ENCODE results near the gene CD93.

The CD93 gene

DNA sequence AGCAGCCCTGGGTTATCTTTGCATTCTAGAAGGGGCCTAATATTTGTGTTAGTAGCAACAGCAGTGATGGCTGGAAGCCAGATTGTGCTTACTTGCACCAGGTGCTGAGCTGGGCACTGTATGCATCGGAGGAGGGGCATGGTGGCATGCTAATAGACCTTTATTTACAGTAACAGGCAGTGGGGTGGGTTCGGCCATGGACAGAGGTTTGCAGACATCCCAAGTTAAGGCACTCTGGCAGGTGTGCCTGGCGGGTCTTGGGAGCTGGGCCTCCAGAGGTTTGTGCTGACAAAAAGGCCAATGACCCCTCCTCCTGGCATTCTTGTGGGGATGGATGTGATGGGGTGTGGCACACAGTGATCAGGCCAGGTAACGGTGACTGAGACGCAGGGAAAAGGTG is 39.0 kb upstream of the CD93 start:
- peaks cover 6% of the 10 kb centered on the region for H3K27me3 Mint-ChIP-seq
- H3K36me3 Mint-ChIP-seq, result no peaks in the 10 kb centered on the region
- CTCF ChIA-PET, result interaction anchor here (1.2 kb wide), 1 partner anchor 17 kb away, joined by 3 read pairs; no protein-coding TSS in a partner anchor
- no peak for DNase-seq
- H3K4me1 Mint-ChIP-seq, result no peaks in the 10 kb centered on the region
- no peaks in the 10 kb centered on the region for H3K9me3 Mint-ChIP-seq
- no peak overlapping the region for H3K27ac Mint-ChIP-seq
- H3K4me3 Mint-ChIP-seq, result no peak overlapping the region

- no peak overlapping the region for H3K27ac Mint-ChIP-seq
- DNase-seq, result no peak
- no peaks in the 10 kb centered on the region for H3K4me1 Mint-ChIP-seq
- no peaks in the 10 kb centered on the region for H3K36me3 Mint-ChIP-seq
- H3K4me3 Mint-ChIP-seq, result no peak overlapping the region
- peaks cover 14% of the 10 kb centered on the region for H3K27me3 Mint-ChIP-seq
- CTCF ChIA-PET, result no interaction called here
- H3K9me3 Mint-ChIP-seq, result no peaks in the 10 kb centered on the region
Observed at GRCh38 chr20:23123886-23124285, 37.8 kb upstream of the CD93 start.

- Mint-ChIP-seq H3K36me3 (no peaks in the 10 kb centered on the region), H3K4me1 (no peaks in the 10 kb centered on the region), H3K9me3 (no peaks in the 10 kb centered on the region), H3K4me3 (no peak overlapping the region), H3K27ac (no peak overlapping the region), H3K27me3 (peaks cover 17% of the 10 kb centered on the region)
- no peak for DNase-seq
- CTCF ChIA-PET, result no interaction called here
Observed at GRCh38 chr20:23122796-23123655, 36.9 kb upstream of the CD93 start.

GRCh38 chr20:23122321-23122720 is 36.2 kb upstream of the CD93 start:
- H3K27me3 Mint-ChIP-seq, result peaks cover 17% of the 10 kb centered on the region
- H3K27ac Mint-ChIP-seq, result no peak overlapping the region
- peak; percentile 7 for DNase-seq
- CTCF ChIA-PET, result no interaction called here
- H3K4me1 Mint-ChIP-seq, result no peaks in the 10 kb centered on the region
- H3K9me3 Mint-ChIP-seq, result no peaks in the 10 kb centered on the region
- H3K4me3 Mint-ChIP-seq, result no peak overlapping the region
- H3K36me3 Mint-ChIP-seq, result no peaks in the 10 kb centered on the region

DNA sequence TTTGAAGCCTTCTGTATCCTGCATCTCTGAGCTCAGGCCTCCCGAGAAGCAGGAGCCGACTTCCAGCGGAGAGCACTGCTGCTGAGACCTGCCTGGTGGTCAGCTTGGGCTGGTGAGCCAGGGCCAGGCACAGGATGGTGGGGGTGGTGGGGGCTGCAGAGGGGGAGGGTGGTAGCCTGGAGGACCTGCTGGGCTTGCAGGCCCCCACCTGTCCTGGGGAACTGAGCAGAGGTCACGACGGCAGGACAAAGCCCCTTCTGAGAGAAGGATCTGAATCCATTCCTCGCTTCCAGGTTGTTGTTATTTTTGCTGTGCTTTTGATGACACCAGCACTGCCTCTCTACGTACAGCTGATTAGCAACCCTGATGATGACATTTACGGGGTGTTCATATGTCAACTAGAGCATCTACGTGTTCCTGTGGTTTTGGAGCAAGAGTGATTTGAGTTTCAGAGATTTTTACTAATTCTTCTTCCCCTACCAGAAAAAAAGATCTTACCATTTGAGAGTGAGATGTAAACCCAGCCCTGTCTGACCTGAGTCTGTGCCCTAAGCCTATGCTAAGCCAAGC is 35.7 kb upstream of the CD93 start:
- Mint-ChIP-seq H3K4me3 (no peak overlapping the region), H3K4me1 (no peaks in the 10 kb centered on the region), H3K27me3 (peaks cover 21% of the 10 kb centered on the region), H3K9me3 (no peaks in the 10 kb centered on the region), H3K27ac (no peak overlapping the region), H3K36me3 (no peaks in the 10 kb centered on the region)
- CTCF ChIA-PET, result no interaction called here
- DNase-seq, result peak; percentile 8

- CTCF ChIA-PET, result no interaction called here
- Mint-ChIP-seq H3K36me3 (no peaks in the 10 kb centered on the region), H3K27ac (no peak overlapping the region), H3K9me3 (no peaks in the 10 kb centered on the region), H3K4me1 (no peaks in the 10 kb centered on the region), H3K4me3 (no peak overlapping the region), H3K27me3 (peaks cover 21% of the 10 kb centered on the region)
- no peak for DNase-seq
Observed at GRCh38 chr20:23120936-23121750, 35.0 kb upstream of the CD93 start.

DNA sequence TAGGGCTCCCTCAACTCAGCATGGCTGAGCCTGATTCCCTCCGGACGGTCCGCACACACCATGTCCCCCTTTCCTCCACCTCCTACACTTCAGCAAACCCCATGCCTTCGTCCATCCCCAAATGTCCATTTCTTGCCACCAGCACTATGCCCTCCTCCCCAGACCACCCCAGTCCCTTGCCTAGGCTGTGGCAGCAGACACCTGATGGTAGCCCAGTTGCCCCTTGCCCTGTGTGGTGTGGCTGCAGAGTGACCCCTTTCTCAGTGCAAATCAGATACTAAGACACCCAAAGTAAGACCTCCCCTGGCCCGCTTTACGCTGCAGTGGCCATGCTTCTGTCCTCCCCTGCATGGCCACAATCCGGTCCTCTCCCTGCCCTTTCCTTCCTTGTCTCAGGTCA is 34.1 kb upstream of the CD93 start:
- Mint-ChIP-seq H3K27ac (no peak overlapping the region), H3K9me3 (no peaks in the 10 kb centered on the region), H3K36me3 (no peaks in the 10 kb centered on the region), H3K27me3 (peaks cover 21% of the 10 kb centered on the region), H3K4me3 (no peak overlapping the region), H3K4me1 (no peaks in the 10 kb centered on the region)
- DNase-seq, result no peak
- CTCF ChIA-PET, result no interaction called here

DNA sequence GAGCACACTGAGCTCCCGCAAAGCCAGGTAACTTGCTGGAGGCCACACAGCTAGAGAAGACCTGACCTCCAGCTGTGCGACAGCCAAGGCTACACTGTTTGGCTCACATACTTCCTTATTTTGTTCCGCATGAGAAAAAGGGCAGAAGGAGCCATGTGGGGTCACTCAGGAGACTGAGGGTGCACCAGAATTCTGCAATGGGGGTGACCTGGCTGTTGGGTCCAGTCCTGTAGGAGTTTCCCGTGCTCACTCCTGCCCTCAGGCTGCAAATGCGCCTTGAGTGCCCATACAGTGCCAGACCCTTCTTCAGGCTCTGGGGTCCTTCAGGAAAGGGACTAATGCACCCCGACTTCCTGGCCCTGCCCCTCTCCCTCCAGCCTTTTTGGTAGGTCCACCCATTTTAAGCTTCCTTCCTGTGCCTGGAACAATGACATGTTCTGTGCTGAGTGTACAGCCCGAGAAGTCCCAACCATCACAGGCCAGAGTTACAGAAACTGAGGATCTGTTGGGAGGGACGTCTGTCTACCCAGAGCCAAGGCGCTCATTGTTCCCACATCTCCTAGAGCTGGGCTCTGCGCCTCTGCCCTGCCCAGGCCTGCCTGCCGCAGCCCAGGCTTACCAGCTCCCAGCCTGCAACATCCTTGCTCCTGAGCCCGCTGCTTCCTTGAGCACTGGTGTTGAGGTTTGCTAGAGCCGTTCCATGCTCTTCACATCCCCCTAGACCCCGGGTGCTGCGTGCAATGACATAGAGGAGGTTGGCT is 33.5 kb upstream of the CD93 start:
- Mint-ChIP-seq H3K36me3 (no peaks in the 10 kb centered on the region), H3K4me1 (no peaks in the 10 kb centered on the region), H3K9me3 (no peaks in the 10 kb centered on the region), H3K27me3 (peaks cover 21% of the 10 kb centered on the region), H3K4me3 (no peak overlapping the region), H3K27ac (no peak overlapping the region)
- no peak for DNase-seq
- CTCF ChIA-PET, result no interaction called here

- Mint-ChIP-seq H3K27me3 (peaks cover 21% of the 10 kb centered on the region), H3K9me3 (no peaks in the 10 kb centered on the region), H3K4me1 (no peaks in the 10 kb centered on the region), H3K27ac (no peak overlapping the region), H3K36me3 (no peaks in the 10 kb centered on the region), H3K4me3 (no peak overlapping the region)
- no peak for DNase-seq
- CTCF ChIA-PET, result no interaction called here
Observed at GRCh38 chr20:23118766-23119165, 32.6 kb upstream of the CD93 start.

DNA sequence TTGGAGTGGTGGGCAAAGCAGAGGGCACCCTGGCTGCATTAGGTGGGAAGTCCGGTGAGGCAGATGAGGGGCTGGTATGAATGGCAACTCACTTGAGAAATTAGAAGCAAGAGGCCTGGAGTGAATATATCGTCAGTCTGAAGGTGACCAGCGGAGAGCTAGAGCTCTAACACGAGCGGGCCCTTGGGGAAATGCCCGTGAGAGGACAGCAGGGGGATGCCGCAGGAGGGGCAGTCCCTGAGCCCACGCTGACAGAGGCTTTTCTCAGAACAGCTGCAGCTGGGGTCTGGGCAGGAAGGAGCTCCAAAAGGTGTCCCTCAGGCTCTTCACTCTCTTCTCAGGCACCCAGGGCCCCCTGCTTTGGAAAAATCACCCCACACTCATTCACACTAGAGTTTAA is 32.0 kb upstream of the CD93 start:
- Mint-ChIP-seq H3K27ac (no peak overlapping the region), H3K4me3 (no peak overlapping the region), H3K9me3 (no peaks in the 10 kb centered on the region), H3K36me3 (no peaks in the 10 kb centered on the region), H3K4me1 (no peaks in the 10 kb centered on the region), H3K27me3 (peaks cover 21% of the 10 kb centered on the region)
- CTCF ChIA-PET, result no interaction called here
- no peak for DNase-seq

DNA sequence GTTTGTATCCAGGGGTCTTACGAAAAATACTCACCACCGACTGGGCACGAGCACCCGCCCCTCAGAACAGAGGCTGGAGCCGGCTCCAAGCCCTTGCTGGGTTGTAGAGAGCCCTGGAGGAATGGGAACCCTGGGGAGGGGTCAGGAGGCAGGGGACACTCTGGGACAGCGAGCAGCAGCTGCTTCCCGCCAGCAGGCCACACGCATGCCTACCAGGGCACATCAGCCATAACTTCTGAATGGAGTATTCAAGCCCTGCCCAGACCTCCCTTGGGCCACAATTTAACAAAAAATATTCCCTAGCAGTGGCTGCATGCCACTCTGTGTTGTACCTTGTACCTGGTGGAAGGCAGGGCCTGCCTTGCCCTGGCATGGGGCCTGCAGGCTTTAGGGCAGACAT is 31.6 kb upstream of the CD93 start:
- no peak for DNase-seq
- Mint-ChIP-seq H3K9me3 (no peaks in the 10 kb centered on the region), H3K27ac (no peak overlapping the region), H3K27me3 (peaks cover 21% of the 10 kb centered on the region), H3K4me1 (no peaks in the 10 kb centered on the region), H3K36me3 (no peaks in the 10 kb centered on the region), H3K4me3 (no peak overlapping the region)
- CTCF ChIA-PET, result no interaction called here

DNA sequence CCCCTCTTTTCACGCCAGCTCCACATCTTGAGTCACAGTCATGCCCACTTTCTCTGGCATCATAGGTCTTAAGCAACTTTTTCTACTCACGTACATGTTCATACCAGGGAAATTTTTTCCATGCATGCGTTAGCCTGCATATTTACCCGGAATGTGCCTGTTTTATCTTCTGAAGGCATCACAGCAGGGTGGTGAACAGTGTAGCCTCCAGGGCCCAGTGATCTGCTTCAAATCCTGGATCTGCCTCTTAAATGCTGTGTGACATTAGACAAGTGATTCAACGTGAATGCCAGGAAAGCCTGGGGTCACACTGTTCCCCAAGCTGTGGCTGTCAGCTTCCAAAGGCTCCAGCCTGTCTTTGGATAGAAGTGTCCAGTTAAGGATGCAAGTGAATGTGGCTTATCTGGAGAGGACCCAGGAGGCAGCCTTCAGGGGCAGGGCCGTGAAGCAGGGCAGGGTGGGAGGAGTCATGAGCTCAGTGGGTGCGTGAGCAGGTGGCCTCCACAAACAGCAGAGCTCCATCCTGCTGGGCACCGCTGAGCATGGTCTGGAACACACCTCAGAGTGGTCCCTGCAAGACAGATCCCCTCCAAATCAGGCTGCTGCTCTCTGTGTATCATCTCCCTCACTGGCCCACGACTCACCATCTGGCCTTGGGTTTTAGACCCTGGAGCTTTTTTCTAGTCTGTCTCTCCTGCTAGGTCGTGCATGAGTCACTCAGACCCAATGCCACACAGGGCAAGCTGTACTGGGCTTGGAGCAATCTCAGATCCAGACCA is 30.4 kb upstream of the CD93 start:
- H3K36me3 Mint-ChIP-seq, result no peaks in the 10 kb centered on the region
- CTCF ChIA-PET, result no interaction called here
- H3K27me3 Mint-ChIP-seq, result peaks cover 21% of the 10 kb centered on the region
- no peaks in the 10 kb centered on the region for H3K9me3 Mint-ChIP-seq
- no peaks in the 10 kb centered on the region for H3K4me1 Mint-ChIP-seq
- no peak overlapping the region for H3K27ac Mint-ChIP-seq
- no peak overlapping the region for H3K4me3 Mint-ChIP-seq
- DNase-seq, result no peak

- Mint-ChIP-seq H3K9me3 (no peaks in the 10 kb centered on the region), H3K4me3 (no peak overlapping the region), H3K36me3 (no peaks in the 10 kb centered on the region), H3K27ac (no peak overlapping the region), H3K27me3 (peaks cover 18% of the 10 kb centered on the region), H3K4me1 (no peaks in the 10 kb centered on the region)
- no peak for DNase-seq
- CTCF ChIA-PET, result no interaction called here
Observed at GRCh38 chr20:23115822-23116221, 29.7 kb upstream of the CD93 start.
